IMR-90 (cell line): Measurements from ENCODE around the gene DDX6. TPM values are rescaled to one million over a fixed set of nuclear protein-coding genes. Genes with fewer than 3 reads are reported as not detected.

Experiments
- ATAC-seq: fragments of 200-7000 bp; cut with Tn5 transposase; 2 replicates; pipeline ENCODE4 v1.9.1; 2020; ENCODE audit warnings: low read depth, mild to moderate bottlenecking, moderate library complexity
- BruUV-seq: library from RNA; stranded (reverse); fragments of 400-500 nt; replicated peaks from 2 replicates; lab custom pipeline; 2021; lab: Mats Ljungman, UMichigan
- CTCF ChIA-PET: fragments of 300-600 bp; formaldehyde crosslinking; extraction: SDS; loops from one replicate; lab custom pipeline; 2021; ENCODE audit warnings: antibody characterized with exemption; lab: Yijun Ruan, JAX
- POLR2A ChIA-PET: fragments of 300-600 bp; sonication (Branson Sonifier 250); formaldehyde crosslinking; loops from one replicate; lab custom pipeline; 2022; ENCODE audit warnings: antibody characterized with exemption; ENCODE audit not compliant: unreplicated experiment; lab: Charles Lee
- DNase-seq: peaks from one replicate; pipeline ENCODE4 v3.0.0; 2013
- H2AFZ ChIP-seq: replicated peaks from 2 replicates; pipeline ENCODE3; 2013; ENCODE audit warnings: low read length, mild to moderate bottlenecking; ENCODE audit not compliant: poor library complexity
- H2AK5ac ChIP-seq: 2 replicates; pipeline ENCODE4 v1.6.1; 2013; ENCODE audit warnings: low read depth, low read length, inconsistent platforms
- H2AK9ac ChIP-seq: replicated peaks from 2 replicates; pipeline ENCODE3; 2013; ENCODE audit warnings: mild to moderate bottlenecking, low read depth, low read length, moderate library complexity; ENCODE audit not compliant: poor library complexity
- H2BK120ac ChIP-seq: 2 replicates; pipeline ENCODE4 v1.6.1; 2013; ENCODE audit warnings: low read depth, low read length, inconsistent platforms
- H2BK15ac ChIP-seq: 3 replicates; pipeline ENCODE4 v1.6.1; 2013; ENCODE audit warnings: low read depth, low read length, inconsistent platforms
- H2BK20ac ChIP-seq: 2 replicates; pipeline ENCODE4 v1.6.1; 2013; ENCODE audit warnings: low read depth, mild to moderate bottlenecking, inconsistent platforms, low read length, moderate library complexity
- H2BK5ac ChIP-seq: 2 replicates; pipeline ENCODE4 v1.6.1; 2013; ENCODE audit warnings: mild to moderate bottlenecking, low read depth, low read length, inconsistent platforms; ENCODE audit not compliant: poor library complexity, severe bottlenecking
- H3K14ac ChIP-seq: replicated peaks from 2 replicates; pipeline ENCODE4 v1.6.1; 2013; ENCODE audit warnings: low read depth, low read length, inconsistent platforms
- H3K18ac ChIP-seq: 2 replicates; pipeline ENCODE4 v1.6.1; 2013; ENCODE audit warnings: low read depth, low read length, control low read depth
- H3K23ac ChIP-seq: 2 replicates; pipeline ENCODE4 v1.6.1; 2013; ENCODE audit warnings: low read depth, low read length, inconsistent platforms
- H3K27ac ChIP-seq: 2 replicates; pipeline ENCODE4 v1.5.1; 2013; ENCODE audit warnings: mild to moderate bottlenecking, control low read depth, low read length; ENCODE audit not compliant: insufficient read depth
- H3K27me3 ChIP-seq: 2 replicates; pipeline ENCODE4 v1.6.1; 2013; ENCODE audit warnings: low read length; ENCODE audit not compliant: control insufficient read depth, insufficient read depth
- H3K36me3 ChIP-seq: 2 replicates; pipeline ENCODE4 v1.6.1; 2013; ENCODE audit warnings: low read length, mixed read lengths; ENCODE audit not compliant: control insufficient read depth, insufficient read depth
- H3K4ac ChIP-seq: 2 replicates; pipeline ENCODE4 v1.6.1; 2013; ENCODE audit warnings: low read depth, low read length, inconsistent platforms
- H3K4me1 ChIP-seq: 2 replicates; pipeline ENCODE4 v1.6.1; 2013; ENCODE audit warnings: low read length, mixed read lengths; ENCODE audit not compliant: control insufficient read depth, insufficient read depth
- H3K4me2 ChIP-seq: 2 replicates; pipeline ENCODE4 v1.6.1; 2013; ENCODE audit warnings: low read depth, mild to moderate bottlenecking, control low read depth, low read length, moderate library complexity
- H3K4me3 ChIP-seq: 2 replicates; pipeline ENCODE4 v1.5.1; 2013; ENCODE audit warnings: low read depth, mild to moderate bottlenecking, control low read depth, low read length, moderate library complexity; ENCODE audit not compliant: insufficient read depth
- H3K56ac ChIP-seq: 2 replicates; pipeline ENCODE4 v1.6.1; 2013; ENCODE audit warnings: low read length, inconsistent platforms; ENCODE audit not compliant: insufficient read depth; ENCODE audit errors: extremely low read depth
- H3K79me1 ChIP-seq, 2 experiments: 2 replicates each; pipeline ENCODE4 v1.6.1; 2013; ENCODE audit warnings: low read length in 2 of 2, inconsistent platforms in 1 of 2, low read depth in 1 of 2
- H3K9ac ChIP-seq: 2 replicates; pipeline ENCODE4 v1.6.1; 2013; ENCODE audit warnings: low read depth, low read length, control low read depth
- H3K9me1 ChIP-seq: 2 replicates; pipeline ENCODE4 v1.6.1; 2013; ENCODE audit warnings: low read length, inconsistent platforms; ENCODE audit not compliant: insufficient read depth
- H3K9me3 ChIP-seq: 2 replicates; pipeline ENCODE4 v1.6.1; 2013; ENCODE audit warnings: low read length; ENCODE audit not compliant: control insufficient read depth, insufficient read depth
- H4K20me1 ChIP-seq: 2 replicates; pipeline ENCODE4 v1.6.1; 2013; ENCODE audit warnings: low read length, inconsistent platforms; ENCODE audit not compliant: insufficient read depth
- H4K5ac ChIP-seq: 2 replicates; pipeline ENCODE4 v1.6.1; 2013; ENCODE audit warnings: mild to moderate bottlenecking, low read depth, low read length, control low read depth
- H4K8ac ChIP-seq, 2 experiments: 2 replicates each; pipeline ENCODE4 v1.6.1; 2013; ENCODE audit warnings: low read depth in 2 of 2, low read length in 2 of 2, control low read depth in 1 of 2, inconsistent platforms in 1 of 2
- H4K91ac ChIP-seq: 2 replicates; pipeline ENCODE4 v1.6.1; 2013; ENCODE audit warnings: low read depth, low read length, inconsistent platforms; ENCODE audit not compliant: insufficient read depth
- BHLHE40 ChIP-seq: fragments of 150-350 bp; IDR thresholded peaks from 2 replicates; pipeline ENCODE4 v1.6.1; 2016; ENCODE audit warnings: mild to moderate bottlenecking, low read depth, low read length
- CEBPB ChIP-seq: IDR thresholded peaks from 2 replicates; pipeline ENCODE4 v1.6.1; 2012; ENCODE audit warnings: low read depth, low read length, improper control_type of control experiment
- CHD1 ChIP-seq: IDR thresholded peaks from 2 replicates; pipeline ENCODE4 v1.6.1; 2012; ENCODE audit warnings: low read depth, low read length, improper control_type of control experiment
- CTCF ChIP-seq: conservative IDR thresholded peaks from 2 replicates; pipeline ENCODE4 v1.5.1; 2012; ENCODE audit warnings: mild to moderate bottlenecking, low read depth, low read length, improper control_type of control experiment
- ELK1 ChIP-seq: fragments of 150-350 bp; IDR thresholded peaks from 2 replicates; pipeline ENCODE4 v1.6.1; 2016; ENCODE audit warnings: low read depth, mild to moderate bottlenecking, low read length, moderate library complexity, borderline replicate concordance
- FOS ChIP-seq: fragments of 150-350 bp; IDR thresholded peaks from 2 replicates; pipeline ENCODE4 v1.6.1; 2016; ENCODE audit warnings: low read depth, low read length
- MAFK ChIP-seq: IDR thresholded peaks from 2 replicates; pipeline ENCODE4 v1.6.1; 2012; ENCODE audit warnings: low read depth, low read length, improper control_type of control experiment
- MAZ ChIP-seq: IDR thresholded peaks from 2 replicates; pipeline ENCODE4 v1.6.1; 2012; ENCODE audit warnings: low read depth, mild to moderate bottlenecking, low read length, improper control_type of control experiment, moderate library complexity, borderline replicate concordance
- MXI1 ChIP-seq: IDR thresholded peaks from 2 replicates; pipeline ENCODE4 v1.6.1; 2012; ENCODE audit warnings: low read depth, mild to moderate bottlenecking, low read length, moderate library complexity, borderline replicate concordance
- NFE2L2 ChIP-seq: fragments of 150-350 bp; IDR thresholded peaks from 2 replicates; pipeline ENCODE4 v1.6.1; 2016; ENCODE audit warnings: low read depth, mild to moderate bottlenecking, low read length
- POLR2A ChIP-seq: IDR thresholded peaks from 2 replicates; pipeline ENCODE4 v1.6.1; 2012; ENCODE audit warnings: mild to moderate bottlenecking, low read depth, low read length
- RAD21 ChIP-seq: IDR thresholded peaks from 2 replicates; pipeline ENCODE4 v1.6.1; 2012; ENCODE audit warnings: low read length, improper control_type of control experiment
- RCOR1 ChIP-seq: IDR thresholded peaks from 2 replicates; pipeline ENCODE4 v1.6.1; 2012; ENCODE audit warnings: mild to moderate bottlenecking, low read length, improper control_type of control experiment; ENCODE audit not compliant: insufficient replicate concordance
- RFX5 ChIP-seq: IDR thresholded peaks from 2 replicates; pipeline ENCODE4 v1.8.0; 2012; ENCODE audit warnings: low read depth, mild to moderate bottlenecking, low read length, moderate library complexity
- SMC3 ChIP-seq: fragments of 150-350 bp; IDR thresholded peaks from 2 replicates; pipeline ENCODE4 v1.6.1; 2016; ENCODE audit warnings: low read depth, mild to moderate bottlenecking, antibody characterized with exemption, low read length, moderate library complexity
- USF2 ChIP-seq: fragments of 150-350 bp; IDR thresholded peaks from 2 replicates; pipeline ENCODE4 v1.6.1; 2017; ENCODE audit warnings: mild to moderate bottlenecking, antibody characterized with exemption, low read length, low read depth
- WGBS, 2 experiments: methylation state at CpG; one replicate each; pipeline versions ENCODE4 v1.1.5 to v1.1.7; 2013; ENCODE audit warnings: missing lambda C conversion rate in 2 of 2; ENCODE audit not compliant: insufficient read length in 1 of 2; ENCODE audit errors: extremely low coverage in 2 of 2; 5-methylcytosine and 5-hydroxymethylcytosine counted together
- dilution Hi-C: fragments of 300-500 bp; cut with HindIII; formaldehyde crosslinking; loops from one replicate; pipeline ENCODE4 v1.14.3; 2018; ENCODE audit warnings: low sequenced_read_pairs; ENCODE audit not compliant: unreplicated experiment
- in situ Hi-C: fragments of 300-500 bp; cut with MboI; formaldehyde crosslinking; loops from 3 replicates; pipeline ENCODE4 v1.14.3; 2019; ENCODE audit warnings: low sequenced_read_pairs, inconsistent platforms, mixed read lengths
- intact Hi-C: fragments of 100-400 bp; cut with micrococcal nuclease; formaldehyde crosslinking; loops from 2 replicates; pipeline ENCODE4 v1.10.0; 2022
- polyA plus RNA-seq, 3 experiments: library from polyadenylated mRNA; depleted of rRNA; stranded (reverse); fragments of >200 nt; gene quantifications; 2 replicates each; pipeline ENCODE4 v1.2.3, GENCODE V29; 2012; ENCODE audit warnings: low replicate concordance in 1 of 3
- total RNA-seq: library from RNA; depleted of rRNA; stranded (reverse); fragments of >200 nt; gene quantifications from 2 replicates; pipeline ENCODE4 v1.2.3, GENCODE V29; 2012

DDX6 gene
- total and polyA plus RNA-seq, 2 of the 4 experiments (the other 2 are of a cell fraction), result 19.2 to 197 TPM

GRCh38 chr11:118744046-118744445, 46.9 kb downstream of the DDX6 start:
- H4K20me1 ChIP-seq, result peaks cover 4% of the 10 kb centered on the region; the same call in 1 of the 2 replicates
- H2BK120ac ChIP-seq, result no peak overlapping the region
- CTCF ChIA-PET, result no interaction called here
- TF ChIP-seq CTCF, result no peak
- TF ChIP-seq CEBPB, result no peak
- no peak for TF ChIP-seq ELK1
- TF ChIP-seq FOS, result no peak
- no peak for TF ChIP-seq RAD21
- TF ChIP-seq NFE2L2, result no peak
- TF ChIP-seq POLR2A, result no peak
- TF ChIP-seq CHD1, result no peak
- no peak for TF ChIP-seq RCOR1
- TF ChIP-seq SMC3, result no peak
- no peak for TF ChIP-seq MAFK
- no peak for TF ChIP-seq USF2
- no peak for TF ChIP-seq MAZ
- no peak for TF ChIP-seq RFX5
- TF ChIP-seq MXI1, result no peak
- no peak for TF ChIP-seq BHLHE40
- H4K91ac ChIP-seq, result no peak overlapping the region
- no peak overlapping the region for H3K56ac ChIP-seq
- H3K18ac ChIP-seq, result no peak overlapping the region
- ATAC-seq (no peak), DNase-seq (no peak)
- H2AK9ac ChIP-seq, result no peak overlapping the region
- H3K23ac ChIP-seq, result no peak overlapping the region
- dilution Hi-C loops, result no loop called here
- no peak overlapping the region for H3K14ac ChIP-seq
- H3K36me3 ChIP-seq, result peaks cover 2% of the 10 kb centered on the region; the same call in 1 of the 2 replicates
- no TSS peak for BruUV-seq
- peaks cover 3% of the 10 kb centered on the region; the same call in 1 of the 2 replicates for H3K9me1 ChIP-seq
- H3K27ac ChIP-seq, result no peak overlapping the region
- H3K9ac ChIP-seq, result no peak overlapping the region
- WGBS, 2 experiments, result no CpG with 5 or more reads among the region's 4 CpGs
- in situ Hi-C loops, result no loop called here
- H3K4me1 ChIP-seq, result no peaks in the 10 kb centered on the region
- no peak overlapping the region for H2AFZ ChIP-seq
- H4K5ac ChIP-seq, result no peak overlapping the region
- peaks cover 5% of the 10 kb centered on the region for H3K27me3 ChIP-seq
- POLR2A ChIA-PET, result no interaction called here
- no peak overlapping the region for H2BK15ac ChIP-seq
- no peaks in the 10 kb centered on the region for H3K79me1 ChIP-seq
- H2AK5ac ChIP-seq, result no peak overlapping the region
- no peak overlapping the region for H3K4ac ChIP-seq
- no peaks in the 10 kb centered on the region for H3K9me3 ChIP-seq
- H2BK5ac ChIP-seq, result no peak overlapping the region
- no peak overlapping the region for H3K4me3 ChIP-seq
- intact Hi-C loops, result no loop called here
- no peak overlapping the region for H3K4me2 ChIP-seq
- H4K8ac ChIP-seq, result no peak overlapping the region
- H2BK20ac ChIP-seq, result no peak overlapping the region
